NOMO-1 treated with dmso at 0.1 percent for 144 hours (cell line): ENCODE results near the gene MYO1F.
"Not testable (repeated sequence)": the region's sequence is repeated elsewhere in the genome, so short reads cannot be mapped to it uniquely, and the experiment has no call there.

Experiments used
- DNase-seq: peaks from one replicate; lab custom pipeline; 2025; ENCODE audit not compliant: unreplicated experiment; lab: John Stamatoyannopoulos, UW

The MYO1F gene

DNA sequence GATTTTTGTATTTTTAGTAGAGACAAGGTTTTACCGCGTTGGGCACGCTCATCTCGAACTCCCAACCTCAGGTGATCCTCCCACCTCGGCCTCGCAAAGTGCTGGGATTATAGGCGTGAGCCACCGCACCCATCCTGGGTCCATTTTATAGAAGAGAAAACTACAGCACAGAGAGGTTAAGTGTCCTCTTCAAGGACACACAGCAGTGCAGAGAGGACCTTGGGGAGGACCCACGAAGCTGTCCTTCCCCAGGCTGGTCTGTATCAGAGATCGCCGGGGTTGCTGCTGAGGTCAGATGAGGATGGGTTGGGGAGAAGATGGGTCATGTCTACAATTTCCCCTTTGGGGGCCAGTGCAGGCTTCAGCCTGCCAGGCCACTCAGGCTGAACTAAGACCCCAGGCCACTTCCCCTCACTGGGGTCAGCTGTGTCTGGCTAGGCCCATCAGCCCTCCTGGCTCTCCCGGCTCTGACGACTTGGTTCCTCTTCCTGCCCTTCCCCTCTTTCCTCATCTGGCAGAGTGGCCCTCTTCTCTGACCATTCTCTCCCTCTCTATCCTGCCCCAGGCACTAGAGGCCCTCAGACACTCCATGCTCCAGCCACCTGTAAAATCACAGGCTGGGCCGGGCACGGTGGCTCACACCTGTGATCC, 9.6 kb downstream of the MYO1F start:
- DNase-seq = peak; percentile 66

- no peak for DNase-seq
Measured at GRCh38 chr19:8566855-8567254, 10.4 kb downstream of the MYO1F start.

DNA sequence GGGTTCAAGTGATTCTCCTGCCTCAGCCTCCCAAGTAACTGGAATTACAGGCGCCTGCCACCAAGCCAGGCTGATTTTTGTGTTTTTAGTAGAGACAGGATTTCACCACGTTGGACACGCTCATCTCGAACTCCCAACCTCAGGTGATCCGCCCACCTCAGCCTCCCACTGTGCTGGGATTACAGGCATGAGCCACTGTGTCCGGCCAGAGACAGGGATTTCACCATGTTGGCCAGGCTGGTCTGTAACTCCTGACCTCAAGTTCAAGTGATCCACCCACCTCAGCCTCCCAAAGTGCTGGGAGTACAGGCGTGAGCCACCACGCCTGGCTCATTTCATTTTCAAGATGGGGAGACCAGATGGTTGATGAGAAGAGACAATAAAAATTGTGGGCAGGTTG, 12.4 kb downstream of the MYO1F start:
- not testable (repeated sequence) for DNase-seq

DNA sequence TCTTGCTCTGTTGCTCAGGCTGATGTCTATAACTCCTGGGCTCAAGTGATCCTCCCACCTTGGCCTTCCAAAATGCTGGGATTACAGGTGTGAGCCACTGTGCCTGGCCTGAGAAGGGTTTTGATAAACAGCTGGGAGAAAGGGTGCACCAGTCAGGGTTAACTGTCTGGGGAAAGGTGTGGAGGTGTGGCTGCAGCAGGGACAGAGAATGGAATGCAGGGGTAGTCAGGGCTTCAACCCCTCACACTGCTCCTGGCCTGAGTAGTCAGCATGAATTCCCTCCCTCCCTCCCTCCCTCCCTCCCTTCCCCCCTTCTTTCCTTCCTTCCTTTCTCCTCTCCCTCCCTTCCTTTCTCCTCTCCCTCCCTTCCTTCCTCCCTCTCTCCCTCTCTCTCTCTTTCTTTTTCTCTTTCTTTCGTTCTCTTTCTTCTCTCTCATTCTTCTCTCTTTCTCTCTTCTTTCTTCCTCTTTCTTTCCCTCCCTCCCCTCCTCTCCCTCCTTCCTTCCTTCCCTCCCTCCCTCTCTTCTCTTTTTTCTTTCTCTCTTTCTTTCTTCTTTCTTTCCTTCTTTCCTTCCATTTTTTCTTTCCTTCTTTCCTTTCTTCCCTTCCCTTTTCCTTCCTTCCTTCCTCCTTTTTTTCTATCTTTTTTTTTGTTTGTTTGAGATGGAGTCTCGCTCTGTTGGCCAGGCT, 16.0 kb downstream of the MYO1F start:
- DNase-seq = no peak

DNA sequence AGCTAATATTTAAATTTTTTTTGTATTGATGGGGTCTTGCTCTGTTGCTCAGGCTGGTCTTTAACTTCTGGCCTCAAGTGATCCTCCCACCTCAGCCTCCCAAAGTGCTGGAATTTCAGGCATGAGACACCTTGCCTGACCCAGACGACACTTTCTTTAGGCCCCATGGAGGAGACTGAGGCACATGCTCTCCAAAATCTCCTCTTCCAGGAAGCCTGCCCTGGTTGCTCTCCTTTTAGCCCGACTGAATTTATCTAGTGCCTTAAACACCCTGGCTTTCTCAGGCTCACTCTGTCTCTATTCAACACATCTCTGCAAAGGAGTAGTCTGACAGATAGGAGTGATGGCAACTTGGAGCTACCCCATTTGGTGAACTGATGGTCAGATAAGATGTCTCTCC, 18.9 kb downstream of the MYO1F start:
- DNase-seq = no peak

- no peak for DNase-seq
Measured at GRCh38 chr19:8557642-8558238, 19.5 kb downstream of the MYO1F start.

GRCh38 chr19:8553729-8554128, 23.5 kb downstream of the MYO1F start:
- DNase-seq = not testable (repeated sequence)

DNA sequence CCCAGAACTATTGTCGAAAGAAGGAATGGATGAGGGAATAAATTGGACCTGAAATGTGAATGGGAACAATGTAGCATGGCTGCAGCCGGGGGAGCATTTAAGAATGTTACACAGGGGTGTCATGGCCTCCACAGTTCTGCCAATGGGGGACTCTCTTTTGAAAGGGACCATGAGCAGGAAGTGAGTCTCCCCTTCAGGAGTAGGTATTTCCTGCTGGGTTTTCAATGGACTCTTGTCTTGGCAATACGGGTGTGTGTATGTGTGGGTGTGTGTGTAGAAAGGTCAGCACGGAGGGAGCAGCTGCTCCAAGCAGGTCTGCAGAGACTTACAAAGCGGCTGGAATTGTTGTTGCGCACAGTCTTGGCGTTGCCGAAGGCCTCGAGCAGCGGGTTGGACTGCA, 24.4 kb downstream of the MYO1F start:
- no peak for DNase-seq

DNA sequence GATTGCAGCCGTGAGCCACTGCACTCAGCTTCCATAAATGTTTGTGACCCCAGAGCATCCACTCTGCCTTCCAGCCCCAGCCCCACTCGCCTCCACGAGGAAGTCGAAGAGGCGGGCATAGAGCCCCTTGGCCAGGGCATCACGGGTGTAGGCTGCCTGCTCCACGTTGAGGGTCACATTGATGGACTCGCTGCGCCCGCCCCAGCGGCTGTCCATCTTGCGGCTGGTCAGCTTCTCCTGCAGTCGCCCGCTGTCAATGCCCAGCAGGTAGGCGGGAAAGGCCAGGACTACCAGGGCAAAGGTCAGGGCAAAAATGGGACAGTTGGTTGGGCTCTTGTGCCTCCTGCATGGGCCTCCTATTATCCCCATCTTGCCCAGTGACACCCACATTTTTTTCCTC, 27.2 kb downstream of the MYO1F start:
- no peak for DNase-seq

DNA sequence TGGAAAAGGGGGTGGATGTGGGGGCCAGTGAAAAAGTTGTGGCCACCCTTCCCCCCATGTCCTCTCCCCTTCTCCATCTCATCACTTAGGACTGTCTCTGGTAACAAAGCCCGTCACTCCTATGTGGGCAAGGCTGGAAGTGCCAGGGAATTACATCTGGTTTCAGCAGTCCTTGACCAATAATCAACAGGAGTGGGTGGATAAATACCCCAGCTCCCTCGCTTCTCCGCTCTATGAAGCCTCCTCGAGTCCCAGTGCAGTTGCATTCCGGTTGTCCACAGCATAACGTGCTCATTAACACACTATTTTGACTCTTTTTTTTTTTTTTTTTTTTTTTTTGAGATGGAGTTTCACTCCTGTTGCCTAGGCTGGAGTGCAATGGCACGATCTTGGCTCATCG, 31.5 kb downstream of the MYO1F start:
- no peak for DNase-seq

- no peak for DNase-seq
Measured at GRCh38 chr19:8544168-8544567, 33.1 kb downstream of the MYO1F start.

GRCh38 chr19:8539621-8540149, 37.6 kb downstream of the MYO1F start:
- no peak for DNase-seq

GRCh38 chr19:8537099-8537498, 40.1 kb downstream of the MYO1F start:
- DNase-seq = no peak

GRCh38 chr19:8536282-8536681, 41.0 kb downstream of the MYO1F start:
- DNase-seq = no peak

DNA sequence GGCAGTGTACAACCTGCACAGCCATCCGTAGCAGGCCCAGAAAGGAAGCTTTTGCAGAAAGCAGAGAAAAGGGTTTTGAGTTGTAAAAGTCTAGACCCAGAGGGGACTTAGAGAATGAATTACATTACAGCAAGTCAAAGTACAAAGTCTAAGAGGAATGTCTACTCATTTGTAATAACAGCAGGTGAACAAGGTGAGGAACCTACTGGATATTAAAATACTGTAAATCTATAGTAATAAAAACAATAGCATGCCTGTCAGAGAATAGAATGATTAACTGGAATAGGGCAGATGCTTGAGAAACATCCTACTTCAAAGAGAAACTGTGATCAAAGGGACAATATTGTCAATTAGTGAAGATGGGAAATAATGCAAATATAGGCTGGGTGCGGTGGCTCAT, 45.0 kb downstream of the MYO1F start:
- no peak for DNase-seq

- DNase-seq = no peak
Measured at GRCh38 chr19:8531470-8531869, 45.8 kb downstream of the MYO1F start.

DNA sequence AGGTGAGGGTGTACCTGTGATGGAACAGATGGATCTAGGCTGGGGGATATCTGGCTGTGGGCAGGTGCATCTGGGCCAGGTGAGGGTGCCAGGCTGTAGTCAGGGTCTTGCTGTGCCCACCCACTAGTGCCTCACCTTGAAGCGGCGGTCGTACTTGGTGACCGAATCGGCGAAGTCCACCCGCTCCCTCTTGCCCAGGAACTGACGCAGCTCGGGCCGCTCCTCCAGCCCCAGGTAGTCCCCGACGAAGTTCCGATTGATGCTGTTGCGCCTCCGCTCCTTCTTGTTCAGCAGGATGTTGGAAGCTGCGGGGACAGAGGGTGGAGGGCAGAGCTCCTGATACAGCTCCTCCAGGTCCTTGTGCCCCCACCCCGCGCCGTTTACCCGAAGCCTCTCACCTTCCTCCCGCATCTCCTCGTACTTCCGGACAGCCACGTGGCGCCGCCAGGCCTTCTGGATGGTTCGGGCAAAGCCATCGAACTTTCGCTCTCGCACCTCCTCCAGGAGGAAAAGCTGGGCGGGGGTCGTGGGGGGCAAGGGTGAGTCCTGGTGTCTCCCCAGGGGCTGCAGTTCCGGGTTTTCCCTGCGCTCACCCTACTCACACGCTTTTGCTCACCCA, 47.1 kb downstream of the MYO1F start:
- DNase-seq = no peak

GRCh38 chr19:8529369-8530006, 47.8 kb downstream of the MYO1F start:
- DNase-seq = no peak

GRCh38 chr19:8528500-8528899, 48.7 kb downstream of the MYO1F start:
- DNase-seq = no peak

DNA sequence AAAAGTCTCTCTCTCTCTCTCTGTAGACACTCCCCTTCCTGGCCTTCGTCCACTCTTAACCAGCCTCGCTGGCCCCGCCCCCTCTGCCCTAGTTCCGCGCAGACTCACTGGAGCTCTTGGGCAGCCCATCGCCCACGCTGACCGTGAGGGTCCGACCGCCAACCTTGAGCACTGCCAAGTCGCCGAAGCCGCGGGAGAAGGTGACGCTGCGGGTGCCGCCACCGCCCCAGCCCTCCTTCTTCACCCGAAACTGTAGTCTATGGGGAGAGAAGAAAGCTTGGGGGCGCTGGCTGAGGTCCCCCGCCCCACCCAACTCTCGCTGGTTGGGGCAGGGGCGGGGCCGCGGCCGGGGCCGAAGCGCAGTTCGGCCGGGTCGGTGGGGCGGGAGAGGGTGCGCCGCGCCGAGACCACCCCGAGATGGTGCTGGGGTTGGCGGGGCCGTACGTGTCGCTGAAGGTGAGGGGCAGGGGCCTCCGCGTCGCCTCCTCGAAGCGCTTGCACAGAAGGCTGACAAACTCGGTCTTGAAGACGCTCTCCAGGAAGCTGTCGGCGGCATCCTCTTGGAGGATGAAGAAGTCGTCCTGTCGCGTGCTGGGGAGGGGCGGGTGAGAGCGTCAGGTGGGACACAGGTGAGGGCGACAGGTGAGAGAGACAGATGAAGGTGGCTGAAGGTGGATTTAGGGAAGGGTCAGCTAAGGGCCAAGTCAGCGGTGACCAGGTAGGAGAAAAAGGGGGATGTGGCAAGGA, 50.7 kb downstream of the MYO1F start:
- no peak for DNase-seq

DNA sequence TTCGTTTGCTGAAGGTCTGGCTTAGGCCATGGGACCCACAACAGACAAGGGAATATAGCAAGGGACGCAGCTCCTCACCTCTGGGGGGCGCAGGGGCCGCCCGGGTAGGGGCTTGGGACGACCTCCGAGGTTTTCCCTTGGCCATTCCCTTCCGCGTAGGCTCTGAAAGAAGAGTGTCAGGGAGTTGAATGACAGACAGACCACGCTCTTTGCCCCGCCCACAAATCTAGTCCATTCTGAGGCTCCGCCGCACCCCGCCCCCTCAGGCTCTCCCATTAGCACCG, 51.9 kb downstream of the MYO1F start:
- DNase-seq = no peak
